IMR-90 (cell line): ENCODE results near the gene MUC5AC. TPM values are rescaled to one million over a fixed set of nuclear protein-coding genes. Genes with fewer than 3 reads are reported as not detected.
"Not testable (repeated sequence)": the region's sequence is repeated elsewhere in the genome, so short reads cannot be mapped to it uniquely, and the experiment has no call there.

ENCODE experiments used
- ATAC-seq: fragments of 200-7000 bp; cut with Tn5 transposase; 2 replicates; pipeline ENCODE4 v1.9.1; 2020; ENCODE audit warnings: low read depth, mild to moderate bottlenecking, moderate library complexity
- BruUV-seq: library from RNA; stranded (reverse); fragments of 400-500 nt; replicated peaks from 2 replicates; lab custom pipeline; 2021; lab: Mats Ljungman, UMichigan
- CTCF ChIA-PET: fragments of 300-600 bp; formaldehyde crosslinking; extraction: SDS; loops from one replicate; lab custom pipeline; 2021; ENCODE audit warnings: antibody characterized with exemption; lab: Yijun Ruan, JAX
- POLR2A ChIA-PET: fragments of 300-600 bp; sonication (Branson Sonifier 250); formaldehyde crosslinking; loops from one replicate; lab custom pipeline; 2022; ENCODE audit warnings: antibody characterized with exemption; ENCODE audit not compliant: unreplicated experiment; lab: Charles Lee
- DNase-seq: peaks from one replicate; pipeline ENCODE4 v3.0.0; 2013
- H2AFZ ChIP-seq: replicated peaks from 2 replicates; pipeline ENCODE3; 2013; ENCODE audit warnings: low read length, mild to moderate bottlenecking; ENCODE audit not compliant: poor library complexity
- H2AK5ac ChIP-seq: 2 replicates; pipeline ENCODE4 v1.6.1; 2013; ENCODE audit warnings: low read depth, low read length, inconsistent platforms
- H2AK9ac ChIP-seq: replicated peaks from 2 replicates; pipeline ENCODE3; 2013; ENCODE audit warnings: mild to moderate bottlenecking, low read depth, low read length, moderate library complexity; ENCODE audit not compliant: poor library complexity
- H2BK120ac ChIP-seq: 2 replicates; pipeline ENCODE4 v1.6.1; 2013; ENCODE audit warnings: low read depth, low read length, inconsistent platforms
- H2BK15ac ChIP-seq: 3 replicates; pipeline ENCODE4 v1.6.1; 2013; ENCODE audit warnings: low read depth, low read length, inconsistent platforms
- H2BK20ac ChIP-seq: 2 replicates; pipeline ENCODE4 v1.6.1; 2013; ENCODE audit warnings: low read depth, mild to moderate bottlenecking, inconsistent platforms, low read length, moderate library complexity
- H2BK5ac ChIP-seq: 2 replicates; pipeline ENCODE4 v1.6.1; 2013; ENCODE audit warnings: mild to moderate bottlenecking, low read depth, low read length, inconsistent platforms; ENCODE audit not compliant: poor library complexity, severe bottlenecking
- H3K14ac ChIP-seq: replicated peaks from 2 replicates; pipeline ENCODE4 v1.6.1; 2013; ENCODE audit warnings: low read depth, low read length, inconsistent platforms
- H3K18ac ChIP-seq: 2 replicates; pipeline ENCODE4 v1.6.1; 2013; ENCODE audit warnings: low read depth, low read length, control low read depth
- H3K23ac ChIP-seq: 2 replicates; pipeline ENCODE4 v1.6.1; 2013; ENCODE audit warnings: low read depth, low read length, inconsistent platforms
- H3K27ac ChIP-seq: 2 replicates; pipeline ENCODE4 v1.5.1; 2013; ENCODE audit warnings: mild to moderate bottlenecking, control low read depth, low read length; ENCODE audit not compliant: insufficient read depth
- H3K27me3 ChIP-seq: 2 replicates; pipeline ENCODE4 v1.6.1; 2013; ENCODE audit warnings: low read length; ENCODE audit not compliant: control insufficient read depth, insufficient read depth
- H3K36me3 ChIP-seq: 2 replicates; pipeline ENCODE4 v1.6.1; 2013; ENCODE audit warnings: low read length, mixed read lengths; ENCODE audit not compliant: control insufficient read depth, insufficient read depth
- H3K4ac ChIP-seq: 2 replicates; pipeline ENCODE4 v1.6.1; 2013; ENCODE audit warnings: low read depth, low read length, inconsistent platforms
- H3K4me1 ChIP-seq: 2 replicates; pipeline ENCODE4 v1.6.1; 2013; ENCODE audit warnings: low read length, mixed read lengths; ENCODE audit not compliant: control insufficient read depth, insufficient read depth
- H3K4me2 ChIP-seq: 2 replicates; pipeline ENCODE4 v1.6.1; 2013; ENCODE audit warnings: low read depth, mild to moderate bottlenecking, control low read depth, low read length, moderate library complexity
- H3K4me3 ChIP-seq: 2 replicates; pipeline ENCODE4 v1.5.1; 2013; ENCODE audit warnings: low read depth, mild to moderate bottlenecking, control low read depth, low read length, moderate library complexity; ENCODE audit not compliant: insufficient read depth
- H3K56ac ChIP-seq: 2 replicates; pipeline ENCODE4 v1.6.1; 2013; ENCODE audit warnings: low read length, inconsistent platforms; ENCODE audit not compliant: insufficient read depth; ENCODE audit errors: extremely low read depth
- H3K79me1 ChIP-seq, 2 experiments: 2 replicates each; pipeline ENCODE4 v1.6.1; 2013; ENCODE audit warnings: low read length in 2 of 2, inconsistent platforms in 1 of 2, low read depth in 1 of 2
- H3K9ac ChIP-seq: 2 replicates; pipeline ENCODE4 v1.6.1; 2013; ENCODE audit warnings: low read depth, low read length, control low read depth
- H3K9me1 ChIP-seq: 2 replicates; pipeline ENCODE4 v1.6.1; 2013; ENCODE audit warnings: low read length, inconsistent platforms; ENCODE audit not compliant: insufficient read depth
- H3K9me3 ChIP-seq: 2 replicates; pipeline ENCODE4 v1.6.1; 2013; ENCODE audit warnings: low read length; ENCODE audit not compliant: control insufficient read depth, insufficient read depth
- H4K20me1 ChIP-seq: 2 replicates; pipeline ENCODE4 v1.6.1; 2013; ENCODE audit warnings: low read length, inconsistent platforms; ENCODE audit not compliant: insufficient read depth
- H4K5ac ChIP-seq: 2 replicates; pipeline ENCODE4 v1.6.1; 2013; ENCODE audit warnings: mild to moderate bottlenecking, low read depth, low read length, control low read depth
- H4K8ac ChIP-seq, 2 experiments: 2 replicates each; pipeline ENCODE4 v1.6.1; 2013; ENCODE audit warnings: low read depth in 2 of 2, low read length in 2 of 2, control low read depth in 1 of 2, inconsistent platforms in 1 of 2
- H4K91ac ChIP-seq: 2 replicates; pipeline ENCODE4 v1.6.1; 2013; ENCODE audit warnings: low read depth, low read length, inconsistent platforms; ENCODE audit not compliant: insufficient read depth
- FOS ChIP-seq: fragments of 150-350 bp; IDR thresholded peaks from 2 replicates; pipeline ENCODE4 v1.6.1; 2016; ENCODE audit warnings: low read depth, low read length
- WGBS, 2 experiments: methylation state at CpG; one replicate each; pipeline versions ENCODE4 v1.1.5 to v1.1.7; 2013; ENCODE audit warnings: missing lambda C conversion rate in 2 of 2; ENCODE audit not compliant: insufficient read length in 1 of 2; ENCODE audit errors: extremely low coverage in 2 of 2; 5-methylcytosine and 5-hydroxymethylcytosine counted together
- dilution Hi-C: fragments of 300-500 bp; cut with HindIII; formaldehyde crosslinking; loops from one replicate; pipeline ENCODE4 v1.14.3; 2018; ENCODE audit warnings: low sequenced_read_pairs; ENCODE audit not compliant: unreplicated experiment
- in situ Hi-C: fragments of 300-500 bp; cut with MboI; formaldehyde crosslinking; loops from 3 replicates; pipeline ENCODE4 v1.14.3; 2019; ENCODE audit warnings: low sequenced_read_pairs, inconsistent platforms, mixed read lengths
- intact Hi-C: fragments of 100-400 bp; cut with micrococcal nuclease; formaldehyde crosslinking; loops from 2 replicates; pipeline ENCODE4 v1.10.0; 2022
- polyA plus RNA-seq, 3 experiments: library from polyadenylated mRNA; depleted of rRNA; stranded (reverse); fragments of >200 nt; gene quantifications; 2 replicates each; pipeline ENCODE4 v1.2.3, GENCODE V29; 2012; ENCODE audit warnings: low replicate concordance in 1 of 3
- total RNA-seq: library from RNA; depleted of rRNA; stranded (reverse); fragments of >200 nt; gene quantifications from 2 replicates; pipeline ENCODE4 v1.2.3, GENCODE V29; 2012

Gene MUC5AC
- total and polyA plus RNA-seq, 2 of the 4 experiments (the other 2 are of a cell fraction) = 0.02 TPM; not detected in 1

- Histone ChIP-seq H3K9me3 (peaks cover 18% of the 10 kb centered on the region; the same call in 1 of the 2 replicates), H3K9me1 (no peaks in the 10 kb centered on the region), H4K91ac (no peak overlapping the region), H2AFZ (no peak overlapping the region), H3K79me1 (no peaks in the 10 kb centered on the region), H4K5ac (no peak overlapping the region), H3K4me2 (no peak overlapping the region), H3K18ac (no peak overlapping the region), H2BK5ac (no peak overlapping the region), H3K4me1 (no peaks in the 10 kb centered on the region), H2BK120ac (no peak overlapping the region), H4K20me1 (no peaks in the 10 kb centered on the region), H2BK20ac (no peak overlapping the region), H2AK5ac (no peak overlapping the region), H2AK9ac (no peak overlapping the region), H3K27ac (no peak overlapping the region), H3K4me3 (no peak overlapping the region), H4K8ac (no peak overlapping the region), H3K9ac (no peak overlapping the region), H3K56ac (no peak overlapping the region), H3K27me3 (no peaks in the 10 kb centered on the region; the same call in 1 of the 2 replicates), H3K14ac (no peak overlapping the region), H3K23ac (no peak overlapping the region), H3K4ac (no peak overlapping the region), H3K36me3 (no peaks in the 10 kb centered on the region), H2BK15ac (no peak overlapping the region)
- ChIA-PET CTCF (no interaction called here), POLR2A (no interaction called here)
- BruUV-seq = no TSS peak
- no peak for ATAC-seq
- intact Hi-C loops = no loop called here
- in situ Hi-C loops = no loop called here
- WGBS, 2 experiments = 85% methylated on average over 16 of the region's 20 CpGs; no CpG with 5 or more reads in 1 of the 2 experiments
- DNase-seq = no peak
- dilution Hi-C loops = no loop called here
- no peak for TF ChIP-seq FOS
Measured at GRCh38 chr11:1242289-1242688, 84.5 kb downstream of the MUC5AC start.

DNA sequence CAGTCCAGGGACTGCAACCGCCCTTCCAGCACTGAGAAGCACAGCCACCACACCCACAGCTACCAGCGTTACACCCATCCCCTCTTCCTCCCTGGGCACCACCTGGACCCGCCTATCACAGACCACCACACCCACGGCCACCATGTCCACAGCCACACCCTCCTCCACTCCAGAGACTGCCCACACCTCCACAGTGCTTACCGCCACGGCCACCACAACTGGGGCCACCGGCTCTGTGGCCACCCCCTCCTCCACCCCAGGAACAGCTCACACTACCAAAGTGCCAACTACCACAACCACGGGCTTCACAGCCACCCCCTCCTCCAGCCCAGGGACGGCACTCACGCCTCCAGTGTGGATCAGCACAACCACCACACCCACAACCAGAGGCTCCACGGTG lies 85.0 kb downstream of the MUC5AC start:
- H2AK5ac ChIP-seq, H2BK15ac ChIP-seq, DNase-seq, H3K4me1 ChIP-seq, H2BK5ac ChIP-seq, H3K56ac ChIP-seq, H2BK120ac ChIP-seq, H2AFZ ChIP-seq, ATAC-seq, H3K4ac ChIP-seq, CTCF ChIA-PET, BruUV-seq, intact Hi-C loops, H4K5ac ChIP-seq, H3K18ac ChIP-seq, H3K36me3 ChIP-seq, H3K14ac ChIP-seq, POLR2A ChIA-PET, in situ Hi-C loops, H3K23ac ChIP-seq, H3K4me3 ChIP-seq, H4K20me1 ChIP-seq, H3K27ac ChIP-seq, H3K9me1 ChIP-seq, H3K4me2 ChIP-seq, dilution Hi-C loops, H3K27me3 ChIP-seq, H2BK20ac ChIP-seq, H3K9ac ChIP-seq, H2AK9ac ChIP-seq, H4K8ac ChIP-seq, H3K79me1 ChIP-seq, H4K91ac ChIP-seq: not testable (repeated sequence)
- H3K9me3 ChIP-seq = peaks cover 18% of the 10 kb centered on the region; the same call in 1 of the 2 replicates
- no CpG with 5 or more reads among the region's 11 CpGs for WGBS, 2 experiments
